Muscle of leg (tissue), 11 donors: Measurements from ENCODE around the gene GPR17. TPM values are rescaled to one million over a fixed set of nuclear protein-coding genes. Genes with fewer than 3 reads are reported as not detected.

Experiments used
- DNase-seq: peaks from one replicate; pipeline ENCODE4 v3.0.0; 2013
- H3K27ac ChIP-seq: one replicate; pipeline ENCODE4 v1.5.1; 2013; ENCODE audit warnings: mild to moderate bottlenecking, low read length, control low read depth
- H3K27me3 ChIP-seq: one replicate; pipeline ENCODE4 v1.6.1; 2013; ENCODE audit warnings: low read length; ENCODE audit not compliant: control insufficient read depth, insufficient read depth
- H3K36me3 ChIP-seq: one replicate; pipeline ENCODE4 v1.6.1; 2013; ENCODE audit warnings: low read length; ENCODE audit not compliant: control insufficient read depth, insufficient read depth
- H3K4me1 ChIP-seq: one replicate; pipeline ENCODE4 v1.6.1; 2013; ENCODE audit warnings: low read length; ENCODE audit not compliant: control insufficient read depth, insufficient read depth
- H3K4me3 ChIP-seq: one replicate; pipeline ENCODE4 v1.5.1; 2013; ENCODE audit warnings: low read length, control low read depth
- H3K9me3 ChIP-seq: replicated peaks from 2 replicates; pipeline ENCODE4 v1.6.1; 2013; ENCODE audit warnings: low read depth, low read length; ENCODE audit not compliant: control insufficient read depth
- whole genome bisulfite sequencing: methylation state at CpG from one replicate; pipeline ENCODE4 v1.1.5; 2013; ENCODE audit warnings: missing lambda C conversion rate; ENCODE audit not compliant: insufficient coverage; 5-methylcytosine and 5-hydroxymethylcytosine counted together
- polyA plus RNA-seq, 8 donors: library from polyadenylated mRNA; unstranded; fragments of 120-200 nt; gene quantifications; one replicate each; pipeline versions ENCODE4 v1.2.1 to v1.2.3, GENCODE V29; 2013; ENCODE audit warnings: inconsistent platforms in 1 of 8, low replicate concordance in 1 of 8; ENCODE audit not compliant: insufficient read length in 8 of 8, insufficient read depth in 1 of 8
- total RNA-seq: library from RNA; stranded (reverse); fragments of 120-200 nt; gene quantifications from one replicate; pipeline ENCODE4 v1.2.4, GENCODE V29; 2013

GPR17 gene
- total and polyA plus RNA-seq, 9 donors: 0.53 to 11.2 (median 3.9) TPM

DNA sequence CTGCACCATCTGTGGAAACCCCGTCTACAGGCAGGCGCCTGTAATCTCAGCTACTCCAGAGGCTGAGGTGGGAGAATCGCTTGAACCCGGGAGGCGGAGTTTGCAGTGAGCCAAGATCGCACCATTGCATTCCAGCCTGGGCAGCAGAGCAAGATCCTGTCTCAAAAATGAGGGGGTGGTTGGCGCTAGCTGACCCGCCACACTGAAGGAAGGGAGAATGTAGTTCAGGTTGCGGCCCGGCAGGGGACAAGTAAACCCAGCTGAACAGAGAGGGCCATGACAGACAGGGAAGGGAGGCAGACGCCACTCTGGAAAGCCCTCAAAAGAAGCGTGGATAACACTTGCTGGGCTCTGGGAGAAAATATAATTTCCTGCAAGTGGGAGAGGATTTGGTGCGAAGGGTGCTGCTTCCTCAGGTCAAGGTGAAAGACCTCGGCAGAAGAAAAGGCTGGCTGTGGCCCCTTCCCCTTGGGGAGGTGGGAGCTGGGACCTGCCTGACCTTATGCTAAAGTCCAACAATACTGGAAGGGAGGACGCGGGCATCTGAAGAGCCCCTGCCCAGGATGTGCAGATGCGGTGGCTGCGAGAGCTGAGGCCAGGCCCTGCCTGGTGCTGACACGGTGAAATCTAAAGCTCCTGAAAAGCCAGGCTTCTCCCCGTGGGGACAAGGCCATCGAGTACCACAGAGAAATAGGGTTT, 51.7 kb downstream of the GPR17 start:
- 84% methylated on average over 21 of the region's 21 CpGs for WGBS

GRCh38 chr2:127698553-127699355, 52.8 kb downstream of the GPR17 start:
- peaks cover 5% of the 10 kb centered on the region for H3K36me3 ChIP-seq

More for the DNA sequence above, 51.7 kb downstream of the GPR17 start:
- no peaks in the 10 kb centered on the region for H3K27me3 ChIP-seq
- peaks cover 8% of the 10 kb centered on the region for H3K4me1 ChIP-seq
- DNase-seq: no peak
- H3K9me3 ChIP-seq: no peaks in the 10 kb centered on the region
- H3K4me3 ChIP-seq: no peak overlapping the region
- no peaks in the 10 kb centered on the region for H3K36me3 ChIP-seq
- H3K27ac ChIP-seq: no peak overlapping the region

DNA sequence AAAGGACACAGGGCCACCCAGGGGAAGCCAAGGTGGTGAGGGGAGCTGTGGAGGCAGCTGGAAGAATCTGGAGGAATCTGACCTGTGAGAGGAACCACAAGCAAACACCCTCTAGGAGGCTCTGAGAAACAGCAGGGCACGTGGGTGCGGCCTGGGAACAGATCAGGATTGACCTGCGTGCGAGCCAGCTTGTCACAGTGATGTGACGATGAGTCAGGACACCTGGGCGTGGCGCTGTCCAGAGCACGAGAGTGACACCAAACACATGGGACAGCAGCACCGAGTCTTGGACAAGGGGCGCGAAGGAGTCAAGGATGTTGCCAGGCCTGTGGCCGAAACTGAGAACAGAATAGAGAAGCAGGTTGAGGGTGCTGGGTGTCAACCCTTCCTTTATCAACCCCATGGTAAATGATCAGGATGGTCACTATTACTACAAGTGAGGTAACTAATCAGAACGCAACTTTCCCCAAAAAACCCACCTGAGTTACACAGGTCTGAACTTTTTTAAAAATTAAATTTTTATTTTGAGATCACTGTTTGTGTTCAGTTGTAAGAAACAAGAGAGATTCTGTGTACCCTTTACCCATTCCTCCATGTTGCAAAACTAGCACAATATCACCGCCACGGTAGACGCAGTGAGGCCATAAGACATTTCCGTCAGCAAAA, 54.7 kb downstream of the GPR17 start:
- Histone ChIP-seq H3K27ac (peak overlapping the region; percentile 96), H3K36me3 (peaks cover 5% of the 10 kb centered on the region), H3K9me3 (no peaks in the 10 kb centered on the region), H3K27me3 (no peaks in the 10 kb centered on the region), H3K4me1 (peaks cover 15% of the 10 kb centered on the region), H3K4me3 (peak overlapping the region; percentile 68)
- peak; percentile 28 for DNase-seq
- 50% methylated on average over 10 of the region's 17 CpGs for WGBS

More at GRCh38 chr2:127698553-127699355, 52.8 kb downstream of the GPR17 start:
- H3K4me1 ChIP-seq: peaks cover 15% of the 10 kb centered on the region
- 92% methylated on average over 27 of the region's 27 CpGs for WGBS
- no peak overlapping the region for H3K27ac ChIP-seq
- no peaks in the 10 kb centered on the region for H3K27me3 ChIP-seq
- no peak for DNase-seq
- H3K9me3 ChIP-seq: no peaks in the 10 kb centered on the region
- H3K4me3 ChIP-seq: no peak overlapping the region

- Histone ChIP-seq H3K9me3 (no peaks in the 10 kb centered on the region), H3K27me3 (no peaks in the 10 kb centered on the region), H3K4me1 (peaks cover 13% of the 10 kb centered on the region), H3K27ac (peak within 1 kb of the TSS; percentile 96), H3K36me3 (peaks cover 9% of the 10 kb centered on the region), H3K4me3 (peak within 1 kb of the TSS; percentile 68)
- peak; percentile 97 for DNase-seq
- WGBS: under 1% methylated on average over 44 of the region's 44 CpGs
These were observed 55.3 kb downstream of the GPR17 start, which contains the start of gene SFT2D3 for GRCh38 chr2:127701193-127701650. SFT2D3 (plus strand) TSS chr2:127701497; CDS start chr2:127701529, 32 bp downstream.

DNA sequence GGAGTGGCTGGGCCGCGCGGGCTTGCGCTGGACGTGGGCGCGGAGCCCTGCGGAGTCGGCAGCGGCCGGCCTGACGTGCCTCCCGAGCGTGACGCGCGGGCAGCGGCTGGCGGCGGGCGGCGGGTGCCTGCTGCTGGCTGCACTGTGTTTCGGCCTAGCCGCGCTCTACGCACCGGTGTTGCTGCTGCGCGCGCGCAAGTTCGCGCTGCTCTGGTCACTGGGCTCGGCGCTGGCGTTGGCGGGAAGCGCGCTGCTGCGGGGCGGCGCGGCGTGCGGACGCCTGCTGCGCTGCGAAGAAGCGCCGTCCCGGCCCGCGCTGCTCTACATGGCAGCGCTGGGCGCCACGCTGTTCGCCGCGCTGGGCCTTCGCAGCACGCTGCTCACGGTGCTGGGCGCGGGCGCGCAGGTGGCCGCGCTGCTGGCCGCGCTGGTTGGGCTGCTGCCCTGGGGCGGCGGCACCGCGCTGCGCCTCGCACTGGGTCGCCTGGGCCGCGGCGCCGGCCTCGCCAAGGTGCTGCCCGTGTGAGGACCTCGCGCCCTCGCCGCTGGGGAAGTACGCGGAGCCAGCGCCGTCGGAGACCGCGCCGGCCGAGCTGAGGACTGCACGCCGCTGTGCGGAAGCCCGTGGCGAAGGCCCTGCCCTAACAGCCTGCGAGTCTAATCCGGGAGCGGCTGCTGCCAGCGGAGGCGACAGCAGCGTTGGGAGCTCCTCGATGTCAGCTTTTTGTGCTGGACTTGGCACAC, 55.9 kb downstream of the GPR17 start:
- H3K36me3 ChIP-seq: peaks cover 15% of the 10 kb centered on the region
- H3K9me3 ChIP-seq: no peaks in the 10 kb centered on the region
- H3K27me3 ChIP-seq: no peaks in the 10 kb centered on the region
- WGBS: under 1% methylated on average over 108 of the region's 108 CpGs
- H3K4me3 ChIP-seq: peak overlapping the region; percentile 68
- H3K4me1 ChIP-seq: peaks cover 13% of the 10 kb centered on the region
- peak overlapping the region; percentile 96 for H3K27ac ChIP-seq
- peak; percentile 86 for DNase-seq

Other genes starting within 250 kb of the GPR17 start
- gene PROC, start 227.7 kb upstream of the GPR17 start, total RNA-seq: 0.04 TPM
- 1 to 10 TPM in 1 of 8 donors, under 1 TPM in 7; 0.16 to 1.2 (median 0.44) TPM for gene PROC, start 227.7 kb upstream of the GPR17 start, polyA plus RNA-seq
- gene IWS1, start 119.7 kb upstream of the GPR17 start, total RNA-seq: 43.0 TPM
- gene IWS1, start 119.7 kb upstream of the GPR17 start, polyA plus RNA-seq: 10 to 100 TPM; 43.9 to 58.5 (median 49.1) TPM
- gene MYO7B, start 110.5 kb upstream of the GPR17 start, total RNA-seq: 0.31 TPM
- gene MYO7B, start 110.5 kb upstream of the GPR17 start, polyA plus RNA-seq: 10 to 100 TPM in 1 of 8 donors, 1 to 10 TPM in 3, under 1 TPM in 4; 0.31 to 15.1 (median 1.0) TPM
- gene LIMS2, start 29.4 kb downstream of the GPR17 start, total RNA-seq: 7.7 TPM
- gene LIMS2, start 29.4 kb downstream of the GPR17 start, polyA plus RNA-seq: 10 to 100 TPM; 24.2 to 51.9 (median 35.2) TPM
- gene SFT2D3, start 55.3 kb downstream of the GPR17 start, total RNA-seq: 6.4 TPM
- gene SFT2D3, start 55.3 kb downstream of the GPR17 start, polyA plus RNA-seq: under 1 TPM in 2 of 8 donors, not detected in 6; 0.57 to 0.61 TPM
- gene WDR33, start 165.0 kb downstream of the GPR17 start, total RNA-seq: 36.4 TPM
- 10 to 100 TPM; 25.6 to 30.4 (median 28.7) TPM for gene WDR33, start 165.0 kb downstream of the GPR17 start, polyA plus RNA-seq
- 26.9 TPM for gene POLR2D, start 212.0 kb downstream of the GPR17 start, total RNA-seq
- gene POLR2D, start 212.0 kb downstream of the GPR17 start, polyA plus RNA-seq: 10 to 100 TPM; 37.3 to 51.7 (median 44.8) TPM
- gene AMMECR1L, start 239.8 kb downstream of the GPR17 start, total RNA-seq: 9.4 TPM
- gene AMMECR1L, start 239.8 kb downstream of the GPR17 start, polyA plus RNA-seq: 10 to 100 TPM; 12.4 to 21.2 (median 14.7) TPM